BJ (cell line): ENCODE results near the gene KIR2DL1. TPM values are rescaled to one million over a fixed set of nuclear protein-coding genes. Genes with fewer than 3 reads are reported as not detected.
"Not testable (repeated sequence)": the region's sequence is repeated elsewhere in the genome, so short reads cannot be mapped to it uniquely, and the experiment has no call there.

Source experiments
- CTCF ChIA-PET: fragments of 350-600 bp; formaldehyde crosslinking; extraction: SDS; loops from one replicate; lab custom pipeline; 2021; ENCODE audit warnings: antibody characterized with exemption, inconsistent platforms; lab: Yijun Ruan, JAX
- POLR2A ChIA-PET: fragments of 300-600 bp; sonication (Branson Sonifier 250); formaldehyde crosslinking; extraction: SDS; loops from one replicate; lab custom pipeline; 2021; ENCODE audit warnings: antibody characterized with exemption; lab: Charles Lee
- DNase-seq: peaks from one replicate; pipeline ENCODE4 v3.0.0-alpha.2; 2011; ENCODE audit warnings: low read depth
- H3K27me3 ChIP-seq: 2 replicates; pipeline ENCODE4 v1.6.0; 2011; ENCODE audit warnings: low read length; ENCODE audit not compliant: control insufficient read depth, insufficient read depth
- H3K36me3 ChIP-seq: 2 replicates; pipeline ENCODE4 v1.5.1; 2011; ENCODE audit warnings: low read length; ENCODE audit not compliant: control insufficient read depth, insufficient read depth
- H3K4me3 ChIP-seq: 2 replicates; pipeline ENCODE4 v1.5.1; 2011; ENCODE audit warnings: low read depth, mild to moderate bottlenecking, control low read depth, low read length
- CTCF ChIP-seq: IDR thresholded peaks from 2 replicates; pipeline ENCODE4 v1.5.1; 2011; ENCODE audit warnings: low read depth, mild to moderate bottlenecking, control low read depth, inconsistent platforms, low read length, moderate library complexity; ENCODE audit not compliant: insufficient read depth
- polyA plus RNA-seq: library from polyadenylated mRNA; depleted of rRNA; stranded (reverse); fragments of >200 nt; gene quantifications from 2 replicates; pipeline ENCODE4 v1.2.3, GENCODE V29; 2011

Gene KIR2DL1
- polyA plus RNA-seq, 1 experiment: not detected

GRCh38 chr19:54803410-54803809, 33.8 kb downstream of the KIR2DL1 start, which contains the start of gene KIR2DL4:
KIR2DL4 (plus strand) TSS chr19:54803610; CDS start chr19:54803652, 42 bp downstream.
- Histone ChIP-seq H3K36me3 (no peaks in the 10 kb centered on the region), H3K4me3 (no peak within 1 kb of the TSS), H3K27me3 (no peaks in the 10 kb centered on the region)
- ChIA-PET CTCF (no interaction called here), POLR2A (no interaction called here)
- no peak for TF ChIP-seq CTCF
- DNase-seq: no peak

- Histone ChIP-seq H3K4me3 (no peak overlapping the region), H3K36me3 (no peaks in the 10 kb centered on the region), H3K27me3 (no peaks in the 10 kb centered on the region)
- no peak for DNase-seq
- CTCF ChIA-PET: no interaction called here
- TF ChIP-seq CTCF: no peak
- POLR2A ChIA-PET: no interaction called here
Measured at GRCh38 chr19:54804101-54804500, 34.5 kb downstream of the KIR2DL1 start.

GRCh38 chr19:54804571-54804970, 35.0 kb downstream of the KIR2DL1 start:
- CTCF ChIA-PET: no interaction called here
- no peaks in the 10 kb centered on the region for H3K36me3 ChIP-seq

GRCh38 chr19:54805665-54806515, 36.3 kb downstream of the KIR2DL1 start:
- H3K27me3 ChIP-seq: no peaks in the 10 kb centered on the region
- ChIA-PET CTCF (no interaction called here), POLR2A (no interaction called here)
- DNase-seq: no peak
- H3K36me3 ChIP-seq: no peaks in the 10 kb centered on the region
- no peak for TF ChIP-seq CTCF
- no peak overlapping the region for H3K4me3 ChIP-seq

More at GRCh38 chr19:54804571-54804970, 35.0 kb downstream of the KIR2DL1 start:
- TF ChIP-seq CTCF: no peak
- POLR2A ChIA-PET: no interaction called here
- Histone ChIP-seq H3K4me3 (no peak overlapping the region), H3K27me3 (no peaks in the 10 kb centered on the region)
- no peak for DNase-seq

- no peaks in the 10 kb centered on the region for H3K36me3 ChIP-seq
- no peak for TF ChIP-seq CTCF
- CTCF ChIA-PET: no interaction called here
- no peaks in the 10 kb centered on the region for H3K27me3 ChIP-seq
- H3K4me3 ChIP-seq: no peak overlapping the region
- DNase-seq: no peak
- POLR2A ChIA-PET: no interaction called here
Measured at GRCh38 chr19:54806516-54806838, 36.9 kb downstream of the KIR2DL1 start.

- H3K36me3 ChIP-seq, POLR2A ChIA-PET, H3K4me3 ChIP-seq, H3K27me3 ChIP-seq, CTCF ChIA-PET, DNase-seq: not testable (repeated sequence)
Measured at GRCh38 chr19:54814571-54814970, 45.0 kb downstream of the KIR2DL1 start.

GRCh38 chr19:54816251-54816650, 46.7 kb downstream of the KIR2DL1 start, which contains the start of gene KIR3DL1:
KIR3DL1 (plus strand) TSS chr19:54816468.
- POLR2A ChIA-PET, H3K4me3 ChIP-seq, CTCF ChIA-PET, H3K36me3 ChIP-seq, DNase-seq, H3K27me3 ChIP-seq: not testable (repeated sequence)
